A673 (cell line): ENCODE data around the gene PACS1. TPM values are rescaled to one million over a fixed set of nuclear protein-coding genes. Genes with fewer than 3 reads are reported as not detected.
"Not testable (repeated sequence)": the region's sequence is repeated elsewhere in the genome, so short reads cannot be mapped to it uniquely, and the experiment has no call there.

Experiments
- BruUV-seq: library from RNA; stranded (reverse); fragments of 400-500 nt; replicated peaks from 2 replicates; lab custom pipeline; 2021; lab: Mats Ljungman, UMichigan
- CTCF ChIA-PET: fragments of 300-600 bp; sonication (Branson Sonifier 250); formaldehyde crosslinking; loops from one replicate; lab custom pipeline; 2022; ENCODE audit warnings: antibody characterized with exemption; lab: Charles Lee
- POLR2A ChIA-PET: fragments of 300-600 bp; sonication (Branson Sonifier 250); formaldehyde crosslinking; loops from one replicate; lab custom pipeline; 2022; ENCODE audit warnings: antibody characterized with exemption; ENCODE audit not compliant: low non-redundant PET; lab: Charles Lee
- DNase-seq: peaks from one replicate; pipeline ENCODE4 v3.0.0-alpha.2; 2015; ENCODE audit warnings: low spot score
- H3K27ac ChIP-seq: fragments of 200-600 bp; sonication (generic); 2 replicates; pipeline ENCODE4 v1.5.1; 2016; ENCODE audit warnings: mixed run types, low read depth, mild to moderate bottlenecking, mixed read lengths, antibody characterized with exemption, low read length; ENCODE audit not compliant: poor library complexity, severe bottlenecking
- H3K27me3 ChIP-seq: fragments of 200-600 bp; sonication (generic); replicated peaks from 2 replicates; pipeline ENCODE4 v1.6.1; 2017; ENCODE audit warnings: mixed run types, low read depth, mild to moderate bottlenecking, mixed read lengths, antibody characterized with exemption, low read length; ENCODE audit not compliant: insufficient read depth, poor library complexity
- H3K36me3 ChIP-seq: fragments of 200-600 bp; sonication (generic); 2 replicates; pipeline ENCODE4 v1.6.1; 2016; ENCODE audit warnings: mixed run types, mild to moderate bottlenecking, mixed read lengths, antibody characterized with exemption, low read length; ENCODE audit not compliant: insufficient read depth, poor library complexity, severe bottlenecking
- H3K4me1 ChIP-seq: fragments of 200-600 bp; sonication (generic); 2 replicates; pipeline ENCODE4 v1.6.1; 2017; ENCODE audit warnings: mixed run types, mild to moderate bottlenecking, mixed read lengths, antibody characterized with exemption, low read length; ENCODE audit not compliant: insufficient read depth, poor library complexity, severe bottlenecking
- H3K4me3 ChIP-seq: fragments of 200-600 bp; sonication (generic); 2 replicates; pipeline ENCODE4 v1.5.1; 2016; ENCODE audit warnings: low read depth, mixed run types, mild to moderate bottlenecking, mixed read lengths, low read length; ENCODE audit not compliant: poor library complexity, severe bottlenecking
- H3K9me3 ChIP-seq: fragments of 200-600 bp; sonication (generic); 2 replicates; pipeline ENCODE4 v1.6.1; 2016; ENCODE audit warnings: mixed run types, low read depth, mild to moderate bottlenecking, mixed read lengths, antibody characterized with exemption, low read length; ENCODE audit not compliant: poor library complexity, severe bottlenecking
- EZH2 ChIP-seq: fragments of 200-600 bp; sonication (generic); IDR thresholded peaks from 2 replicates; pipeline ENCODE4 v1.6.1; 2017; ENCODE audit warnings: borderline replicate concordance, low read depth, mild to moderate bottlenecking, mixed read lengths, antibody characterized with exemption, low read length; ENCODE audit not compliant: poor library complexity, severe bottlenecking
- intact Hi-C: fragments of 100-400 bp; cut with micrococcal nuclease; formaldehyde crosslinking; loops from one replicate; pipeline ENCODE4 v1.10.0; 2022; ENCODE audit not compliant: unreplicated experiment
- total RNA-seq: library from RNA; stranded (reverse); gene quantifications from 2 replicates; pipeline ENCODE4 v1.2.3, GENCODE V29; 2021
- TF ChIP-seq, protein P1 (sequence below): fragments of 300-800, 200-600 bp; sonication (generic); conservative IDR thresholded peaks from 2 replicates; pipeline ENCODE4 v1.5.1; 2017; ENCODE audit warnings: low read depth, mild to moderate bottlenecking, antibody characterized with exemption, low read length, moderate library complexity, mixed read lengths

PACS1 gene
- total RNA-seq, 1 experiment from 2014 or later = 75.7 TPM

DNA sequence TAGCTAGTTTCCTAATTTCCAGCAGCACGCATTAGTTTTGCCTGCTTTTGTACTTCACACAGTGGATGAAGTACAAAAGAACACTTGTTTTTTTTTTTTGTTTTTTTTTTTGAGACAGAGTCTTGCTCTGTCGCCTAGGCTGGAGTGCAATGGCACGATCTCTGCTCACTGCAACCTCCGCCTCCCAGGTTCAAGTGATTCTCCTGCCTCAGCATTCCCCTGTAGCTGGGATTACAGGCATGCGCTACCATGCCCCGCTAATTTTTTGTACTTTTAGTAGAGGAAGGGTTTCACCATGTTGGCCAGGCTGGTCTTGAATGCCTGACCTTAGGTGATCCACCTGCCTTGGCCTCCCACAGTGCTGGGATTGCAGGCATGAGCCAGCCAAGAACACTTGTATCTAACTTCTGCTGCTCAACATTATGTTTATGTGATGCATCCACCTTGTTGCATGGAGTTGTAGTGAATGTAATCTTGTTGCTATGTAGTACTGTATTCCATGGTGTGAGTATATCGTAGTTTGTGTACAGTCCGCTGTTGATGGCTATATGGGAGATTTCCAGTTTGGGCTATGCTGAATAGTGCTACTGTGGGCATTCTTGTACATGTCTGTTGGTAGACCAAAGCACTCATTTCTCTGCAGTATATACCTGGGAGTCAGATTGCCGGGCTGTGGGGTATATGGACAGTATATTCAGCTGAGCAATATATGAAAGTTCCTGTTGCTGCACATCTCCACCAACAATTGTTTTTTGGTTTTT is 17.3 kb downstream of the PACS1 start:
- CTCF ChIA-PET = interaction anchor here (0.7 kb wide), 1 partner anchor 65 kb away, joined by 5 read pairs; no protein-coding TSS in a partner anchor
- intact Hi-C loops = no loop called here
- no peak overlapping the region for H3K4me3 ChIP-seq

DNA sequence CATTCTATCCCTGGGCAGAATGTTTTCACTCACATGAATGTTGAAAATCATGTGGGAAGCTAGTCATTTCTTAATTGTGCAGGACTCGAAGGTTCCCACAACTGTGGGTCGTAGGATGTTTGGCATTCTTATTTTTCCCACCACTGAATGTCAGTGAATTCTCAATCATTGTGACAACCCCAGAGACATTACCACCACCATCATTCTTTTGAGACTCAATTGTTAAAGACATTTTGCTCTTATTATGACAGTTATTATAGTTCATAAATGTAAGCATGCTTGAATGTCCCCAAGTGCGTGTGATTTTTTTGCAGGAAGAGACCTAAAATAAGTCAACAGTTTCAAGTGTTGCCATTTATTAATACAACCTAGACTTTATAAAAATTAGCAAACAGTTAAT is 19.0 kb downstream of the PACS1 start:
- Histone ChIP-seq H3K36me3 (no peaks in the 10 kb centered on the region), H3K27ac (no peak overlapping the region), H3K4me1 (peaks cover 12% of the 10 kb centered on the region), H3K4me3 (no peak overlapping the region), H3K9me3 (no peaks in the 10 kb centered on the region), H3K27me3 (no peaks in the 10 kb centered on the region)
- POLR2A ChIA-PET = no interaction called here
- DNase-seq = no peak
- CTCF ChIA-PET = no interaction called here
- TF ChIP-seq EZH2 = no peak
- TF ChIP-seq, protein P1, sequence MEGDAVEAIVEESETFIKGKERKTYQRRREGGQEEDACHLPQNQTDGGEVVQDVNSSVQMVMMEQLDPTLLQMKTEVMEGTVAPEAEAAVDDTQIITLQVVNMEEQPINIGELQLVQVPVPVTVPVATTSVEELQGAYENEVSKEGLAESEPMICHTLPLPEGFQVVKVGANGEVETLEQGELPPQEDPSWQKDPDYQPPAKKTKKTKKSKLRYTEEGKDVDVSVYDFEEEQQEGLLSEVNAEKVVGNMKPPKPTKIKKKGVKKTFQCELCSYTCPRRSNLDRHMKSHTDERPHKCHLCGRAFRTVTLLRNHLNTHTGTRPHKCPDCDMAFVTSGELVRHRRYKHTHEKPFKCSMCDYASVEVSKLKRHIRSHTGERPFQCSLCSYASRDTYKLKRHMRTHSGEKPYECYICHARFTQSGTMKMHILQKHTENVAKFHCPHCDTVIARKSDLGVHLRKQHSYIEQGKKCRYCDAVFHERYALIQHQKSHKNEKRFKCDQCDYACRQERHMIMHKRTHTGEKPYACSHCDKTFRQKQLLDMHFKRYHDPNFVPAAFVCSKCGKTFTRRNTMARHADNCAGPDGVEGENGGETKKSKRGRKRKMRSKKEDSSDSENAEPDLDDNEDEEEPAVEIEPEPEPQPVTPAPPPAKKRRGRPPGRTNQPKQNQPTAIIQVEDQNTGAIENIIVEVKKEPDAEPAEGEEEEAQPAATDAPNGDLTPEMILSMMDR = no peak
- intact Hi-C loops = no loop called here
- BruUV-seq = no TSS peak

More for the DNA sequence above, 17.3 kb downstream of the PACS1 start:
- POLR2A ChIA-PET = no interaction called here
- BruUV-seq = no TSS peak
- Histone ChIP-seq H3K4me1 (peaks cover 27% of the 10 kb centered on the region), H3K9me3 (no peaks in the 10 kb centered on the region), H3K27ac (no peak overlapping the region), H3K36me3 (no peaks in the 10 kb centered on the region), H3K27me3 (no peaks in the 10 kb centered on the region)
- no peak for DNase-seq
- TF ChIP-seq EZH2 = no peak
- TF ChIP-seq, protein P1 = no peak

DNA sequence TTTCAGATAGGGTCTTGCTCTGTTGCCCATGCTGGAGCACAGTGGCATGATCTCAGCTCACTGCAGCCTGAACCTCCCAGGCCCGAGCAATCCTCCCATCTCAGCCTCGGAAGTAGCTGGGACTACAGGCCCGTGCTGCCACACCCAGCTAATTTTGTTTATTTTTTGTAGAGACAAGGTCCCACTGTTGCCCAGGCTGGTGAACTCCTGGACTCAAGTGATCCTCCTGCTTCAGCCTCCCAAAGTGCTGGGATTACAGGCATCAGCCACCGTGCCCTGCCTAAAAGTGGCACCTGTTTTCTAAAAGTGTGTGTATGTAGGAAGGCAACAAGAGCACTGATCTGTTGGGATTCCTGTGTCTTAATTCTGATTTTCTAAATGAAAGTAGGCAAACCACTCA is 20.2 kb downstream of the PACS1 start:
- no TSS peak for BruUV-seq
- DNase-seq = no peak

GRCh38 chr11:66092125-66092524 is 22.1 kb downstream of the PACS1 start:
- H3K9me3 ChIP-seq, intact Hi-C loops, H3K27ac ChIP-seq, H3K4me3 ChIP-seq, CTCF ChIA-PET, H3K36me3 ChIP-seq, DNase-seq, H3K27me3 ChIP-seq, POLR2A ChIA-PET, BruUV-seq, H3K4me1 ChIP-seq: not testable (repeated sequence)

More for the DNA sequence above, 20.2 kb downstream of the PACS1 start:
- Histone ChIP-seq H3K4me1 (peaks cover under 1% of the 10 kb centered on the region), H3K27ac (no peak overlapping the region), H3K9me3 (no peaks in the 10 kb centered on the region), H3K36me3 (no peaks in the 10 kb centered on the region), H3K4me3 (no peak overlapping the region), H3K27me3 (no peaks in the 10 kb centered on the region)
- intact Hi-C loops = no loop called here
- POLR2A ChIA-PET = no interaction called here
- no peak for TF ChIP-seq EZH2
- TF ChIP-seq, protein P1 = no peak
- CTCF ChIA-PET = no interaction called here

- H3K27ac ChIP-seq, H3K4me3 ChIP-seq, H3K36me3 ChIP-seq, H3K9me3 ChIP-seq, CTCF ChIA-PET, BruUV-seq, DNase-seq, H3K27me3 ChIP-seq, POLR2A ChIA-PET, intact Hi-C loops: not testable (repeated sequence)
- peaks cover 18% of the 10 kb centered on the region for H3K4me1 ChIP-seq
Measured at GRCh38 chr11:66099746-66100145, 29.7 kb downstream of the PACS1 start.
